ENCODE measurements around the gene MMP23B.
"Not testable (repeated sequence)": the region's sequence is repeated elsewhere in the genome, so short reads cannot be mapped to it uniquely, and the experiment has no call there.

- TF ChIP-seq CTCF (conservative IDR thresholded peaks at IDR 0.05 in 1 of 2, IDR thresholded peaks at IDR 0.05 in 1 of 2; ENCODE audit: extremely low read depth in 1 of 2, insufficient read depth in 1 of 2, low read depth in 1 of 2, low read length in 2 of 2); EZH2 (IDR thresholded peaks at IDR 0.05; ENCODE audit: borderline replicate concordance, low read length): not testable (repeated sequence)
Measured at GRCh38 chr1:1634613-1635012, 2.6 kb downstream of the MMP23B start.
